OCI-LY7 (cell line): Measurements from ENCODE around the gene GALNT5.

ENCODE experiments used
- CTCF ChIP-seq: fragments of 200-600 bp; sonication (generic); conservative IDR thresholded peaks from 2 replicates; pipeline ENCODE4 v1.5.1; 2014; ENCODE audit warnings: mild to moderate bottlenecking, antibody characterized with exemption, low read length, moderate library complexity, mixed read lengths
- EZH2phosphoT487 ChIP-seq: fragments of 200-600 bp; sonication (generic); IDR thresholded peaks from 2 replicates; pipeline ENCODE4 v1.6.1; 2018; ENCODE audit warnings: low read depth, borderline replicate concordance, mild to moderate bottlenecking, mixed run types, antibody characterized with exemption, low read length, moderate library complexity, mixed read lengths

- TF ChIP-seq CTCF (no peak), EZH2phosphoT487 (no peak)
Measured at GRCh38 chr2:157246765-157247407, 10.6 kb upstream of the GALNT5 start.
